OCI-LY3 (cell line): Measurements from ENCODE around the gene PROSER3.

Experiments used
- EZH2phosphoT487 ChIP-seq: fragments of 200-600 bp; shearing (Covaris generic); IDR thresholded peaks from 2 replicates; pipeline ENCODE4 v1.6.1; 2018; ENCODE audit warnings: antibody characterized with exemption, mixed run types, low read depth
- TF ChIP-seq, protein P1 (sequence below): fragments of 200-600, 300-600 bp; sonication (generic); IDR thresholded peaks from 2 replicates; pipeline ENCODE4 v1.5.1; 2014; ENCODE audit warnings: antibody characterized with exemption, low read length, low read depth

DNA sequence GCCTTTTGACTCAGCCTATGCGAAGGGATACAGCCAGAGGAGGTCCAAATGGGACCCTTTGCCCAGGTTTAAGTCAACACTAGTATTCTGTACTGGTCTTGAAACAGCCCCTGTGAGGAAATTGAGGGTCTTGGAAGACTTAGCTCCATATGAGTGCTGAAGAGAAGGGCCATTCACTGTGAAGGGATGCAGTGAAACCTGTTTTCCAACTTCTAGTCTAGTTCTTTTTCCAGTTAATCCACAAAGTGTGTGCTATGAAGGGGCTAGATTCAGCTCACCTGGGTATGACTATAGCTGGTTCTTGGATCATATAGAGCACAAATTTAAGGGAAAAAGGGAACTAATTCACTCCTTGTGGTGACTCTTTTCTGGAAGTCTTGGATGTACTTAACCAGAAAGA is 49.6 kb upstream of the PROSER3 start:
- TF ChIP-seq, protein P1, sequence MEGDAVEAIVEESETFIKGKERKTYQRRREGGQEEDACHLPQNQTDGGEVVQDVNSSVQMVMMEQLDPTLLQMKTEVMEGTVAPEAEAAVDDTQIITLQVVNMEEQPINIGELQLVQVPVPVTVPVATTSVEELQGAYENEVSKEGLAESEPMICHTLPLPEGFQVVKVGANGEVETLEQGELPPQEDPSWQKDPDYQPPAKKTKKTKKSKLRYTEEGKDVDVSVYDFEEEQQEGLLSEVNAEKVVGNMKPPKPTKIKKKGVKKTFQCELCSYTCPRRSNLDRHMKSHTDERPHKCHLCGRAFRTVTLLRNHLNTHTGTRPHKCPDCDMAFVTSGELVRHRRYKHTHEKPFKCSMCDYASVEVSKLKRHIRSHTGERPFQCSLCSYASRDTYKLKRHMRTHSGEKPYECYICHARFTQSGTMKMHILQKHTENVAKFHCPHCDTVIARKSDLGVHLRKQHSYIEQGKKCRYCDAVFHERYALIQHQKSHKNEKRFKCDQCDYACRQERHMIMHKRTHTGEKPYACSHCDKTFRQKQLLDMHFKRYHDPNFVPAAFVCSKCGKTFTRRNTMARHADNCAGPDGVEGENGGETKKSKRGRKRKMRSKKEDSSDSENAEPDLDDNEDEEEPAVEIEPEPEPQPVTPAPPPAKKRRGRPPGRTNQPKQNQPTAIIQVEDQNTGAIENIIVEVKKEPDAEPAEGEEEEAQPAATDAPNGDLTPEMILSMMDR = no peak
- TF ChIP-seq EZH2phosphoT487 = no peak
